ENCODE data around the gene GXYLT2.
"Not testable (repeated sequence)": the region's sequence is repeated elsewhere in the genome, so short reads cannot be mapped to it uniquely, and the experiment has no call there.

Gene GXYLT2

GRCh38 chr3:72977060-72977808, 89.4 kb downstream of the GXYLT2 start:
- peak; percentile 97 for DNase-seq

- peak; percentile 76 for DNase-seq
These were observed 94.9 kb downstream of the GXYLT2 start for GRCh38 chr3:72982609-72983366.

GRCh38 chr3:72985576-72985975, 97.7 kb downstream of the GXYLT2 start:
- no peak for DNase-seq

GRCh38 chr3:72990701-72991395, 103.0 kb downstream of the GXYLT2 start:
- peak; percentile 78 for DNase-seq

GRCh38 chr3:72991522-72991921, 103.7 kb downstream of the GXYLT2 start:
- DNase-seq, result no peak

GRCh38 chr3:72993391-72993790, 105.5 kb downstream of the GXYLT2 start:
- DNase-seq, result no peak

- DNase-seq, result no peak
These were observed 107.5 kb downstream of the GXYLT2 start for GRCh38 chr3:72995337-72995736.

- no peak for DNase-seq
These were observed 108.3 kb downstream of the GXYLT2 start for GRCh38 chr3:72996121-72996472.

- peak; percentile 93 for DNase-seq
These were observed 108.9 kb downstream of the GXYLT2 start, which contains the start of gene PPP4R2 for GRCh38 chr3:72996473-72997333. Gene PPP4R2 (plus strand): TSS chr3:72996811. CDS start chr3:72997038, 227 bp downstream.

- DNase-seq, result peak; percentile 81
These were observed 109.6 kb downstream of the GXYLT2 start for GRCh38 chr3:72997421-72997961.

- DNase-seq, result no peak
These were observed 110.6 kb downstream of the GXYLT2 start for GRCh38 chr3:72998466-72998865.

GRCh38 chr3:72999951-73000350, 112.1 kb downstream of the GXYLT2 start:
- DNase-seq, result peak; percentile 62

- not testable (repeated sequence) for DNase-seq
These were observed 115.2 kb downstream of the GXYLT2 start for GRCh38 chr3:73003050-73003449.

- DNase-seq, result no peak
These were observed 116.5 kb downstream of the GXYLT2 start for GRCh38 chr3:73004316-73004715.

- DNase-seq, result no peak
These were observed 120.3 kb downstream of the GXYLT2 start for GRCh38 chr3:73007992-73008712.

GRCh38 chr3:73009008-73009407, 121.2 kb downstream of the GXYLT2 start:
- DNase-seq, result no peak

GRCh38 chr3:73009750-73010149, 121.9 kb downstream of the GXYLT2 start:
- no peak for DNase-seq

GRCh38 chr3:73010158-73010557, 122.3 kb downstream of the GXYLT2 start:
- DNase-seq, result no peak

- DNase-seq, result no peak
These were observed 130.5 kb downstream of the GXYLT2 start for GRCh38 chr3:73018298-73018697.

GRCh38 chr3:73018790-73019441, 131.1 kb downstream of the GXYLT2 start:
- no peak for DNase-seq

- peak; percentile 25 for DNase-seq
These were observed 133.5 kb downstream of the GXYLT2 start for GRCh38 chr3:73021301-73021835.

All from inflammatory macrophage treated with lipopolysaccharide for 4 hours (primary cell).